Anterior cingulate cortex (tissue), 58 donors: ENCODE measurements around the gene SRGAP2B.
"Not testable (repeated sequence)": the region's sequence is repeated elsewhere in the genome, so short reads cannot be mapped to it uniquely, and the experiment has no call there.

Experiments used
- DNase-seq, 58 donors: peaks; one replicate each; lab custom pipeline; 2025; lab: John Stamatoyannopoulos, UW

Gene SRGAP2B

DNA sequence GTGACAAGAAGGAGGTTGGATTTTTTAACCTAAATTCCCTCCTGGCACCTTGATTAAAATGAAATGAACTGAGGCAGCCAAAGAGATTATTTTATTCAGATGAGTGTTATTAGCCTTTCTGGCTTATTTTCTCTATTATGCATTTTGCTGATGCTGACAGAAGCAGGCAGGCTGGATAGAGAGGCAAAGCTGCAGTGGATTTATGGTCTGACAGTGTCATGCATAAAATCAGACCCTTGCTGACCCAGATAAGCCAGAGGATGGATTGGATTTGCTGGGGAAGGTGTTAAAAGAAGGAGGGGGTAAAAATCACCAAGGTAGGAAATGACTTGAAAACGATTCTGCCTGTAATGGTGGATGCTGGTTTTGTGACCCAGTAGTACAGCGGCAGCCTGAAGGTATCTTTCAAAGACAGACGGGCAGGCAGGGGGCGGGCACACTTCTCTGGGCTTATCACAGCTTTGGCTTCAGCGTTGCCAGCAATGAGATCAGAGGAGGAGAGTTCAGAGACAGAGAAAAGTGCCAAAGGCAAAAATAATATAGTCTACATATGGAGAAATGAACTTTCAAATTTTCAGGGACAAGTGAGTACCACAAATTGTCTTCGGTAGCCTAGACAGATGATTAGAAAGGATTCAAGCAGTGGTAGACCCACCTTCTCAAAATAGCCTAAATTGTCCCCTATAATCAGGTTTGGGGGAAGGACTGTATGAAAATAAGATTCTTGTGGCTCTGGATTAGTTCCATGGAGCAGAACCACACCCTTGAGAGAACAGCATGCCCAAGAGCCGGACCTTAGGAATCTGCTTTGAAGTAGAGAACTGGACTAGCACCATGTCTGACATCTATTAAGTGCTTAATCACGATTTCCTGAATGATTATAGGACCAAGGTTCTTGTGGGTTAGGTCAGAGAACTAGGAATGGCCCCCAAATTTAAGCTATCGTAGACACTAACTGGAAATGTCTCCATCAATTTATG, 133.2 kb downstream of the SRGAP2B start:
- not testable (repeated sequence) for DNase-seq

DNA sequence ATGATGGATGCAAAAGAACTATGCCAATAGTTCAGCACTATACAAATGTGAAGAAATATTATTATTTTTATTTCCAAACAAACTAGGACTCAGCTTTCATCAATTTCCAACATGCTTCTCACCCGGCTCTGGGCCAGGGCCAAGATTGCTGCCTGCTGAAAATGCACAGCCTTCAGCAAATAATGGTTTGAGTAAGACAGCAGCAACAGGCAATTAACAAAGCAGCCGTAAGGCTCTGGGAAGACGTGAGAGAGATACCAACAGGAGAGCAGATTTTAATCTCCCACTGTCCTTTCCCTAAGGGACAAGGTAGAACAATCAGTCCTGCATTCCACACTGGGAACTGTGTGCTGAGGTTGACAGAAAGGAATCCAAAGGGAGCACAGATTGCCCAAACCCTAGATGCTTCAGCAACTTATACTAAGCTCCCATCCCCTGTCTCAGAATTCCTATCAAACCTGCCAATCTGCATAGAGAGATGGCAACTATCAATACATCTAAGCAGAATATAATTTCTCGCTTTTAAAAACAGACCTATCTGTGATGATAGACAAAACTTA, 134.1 kb downstream of the SRGAP2B start:
- not testable (repeated sequence) for DNase-seq

DNA sequence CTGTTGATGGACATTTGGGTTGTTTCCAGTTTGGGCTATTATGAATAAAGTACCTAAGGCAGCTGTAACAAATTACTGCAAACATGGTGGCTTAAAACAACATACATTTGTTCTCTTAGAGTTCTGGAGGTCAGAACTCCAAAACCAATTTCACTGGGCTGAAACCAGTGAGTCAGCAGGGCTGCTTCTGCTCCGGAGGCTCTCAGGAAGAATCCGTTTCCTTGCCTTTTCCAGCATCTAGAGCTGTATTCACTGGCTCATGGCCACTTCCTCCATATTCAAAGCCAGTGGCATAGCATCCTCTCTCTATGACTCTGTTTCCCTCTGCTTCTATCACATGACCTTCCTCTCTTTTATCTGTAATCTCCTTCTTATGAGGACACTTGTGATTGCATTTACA, 146.7 kb downstream of the SRGAP2B start:
- not testable (repeated sequence) for DNase-seq

DNA sequence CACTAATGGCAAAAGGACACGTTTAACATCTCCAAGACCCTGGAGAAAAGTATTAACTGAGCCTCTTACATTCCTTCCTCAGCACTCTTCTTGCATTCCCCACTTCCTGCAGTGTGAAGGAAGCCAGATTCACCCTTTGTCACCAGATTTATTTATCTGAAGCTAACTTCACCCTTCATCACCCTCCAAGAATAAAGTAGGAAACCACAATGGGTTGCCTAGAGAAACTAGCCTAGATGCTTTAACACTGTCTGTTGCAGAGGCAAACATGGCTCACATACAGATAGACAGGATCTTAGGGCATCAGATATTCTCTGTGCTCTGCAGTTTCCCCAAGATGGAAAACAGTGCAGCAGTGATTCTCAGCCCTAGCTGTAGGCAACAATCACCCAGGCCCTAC, 147.6 kb downstream of the SRGAP2B start:
- DNase-seq = not testable (repeated sequence)

DNA sequence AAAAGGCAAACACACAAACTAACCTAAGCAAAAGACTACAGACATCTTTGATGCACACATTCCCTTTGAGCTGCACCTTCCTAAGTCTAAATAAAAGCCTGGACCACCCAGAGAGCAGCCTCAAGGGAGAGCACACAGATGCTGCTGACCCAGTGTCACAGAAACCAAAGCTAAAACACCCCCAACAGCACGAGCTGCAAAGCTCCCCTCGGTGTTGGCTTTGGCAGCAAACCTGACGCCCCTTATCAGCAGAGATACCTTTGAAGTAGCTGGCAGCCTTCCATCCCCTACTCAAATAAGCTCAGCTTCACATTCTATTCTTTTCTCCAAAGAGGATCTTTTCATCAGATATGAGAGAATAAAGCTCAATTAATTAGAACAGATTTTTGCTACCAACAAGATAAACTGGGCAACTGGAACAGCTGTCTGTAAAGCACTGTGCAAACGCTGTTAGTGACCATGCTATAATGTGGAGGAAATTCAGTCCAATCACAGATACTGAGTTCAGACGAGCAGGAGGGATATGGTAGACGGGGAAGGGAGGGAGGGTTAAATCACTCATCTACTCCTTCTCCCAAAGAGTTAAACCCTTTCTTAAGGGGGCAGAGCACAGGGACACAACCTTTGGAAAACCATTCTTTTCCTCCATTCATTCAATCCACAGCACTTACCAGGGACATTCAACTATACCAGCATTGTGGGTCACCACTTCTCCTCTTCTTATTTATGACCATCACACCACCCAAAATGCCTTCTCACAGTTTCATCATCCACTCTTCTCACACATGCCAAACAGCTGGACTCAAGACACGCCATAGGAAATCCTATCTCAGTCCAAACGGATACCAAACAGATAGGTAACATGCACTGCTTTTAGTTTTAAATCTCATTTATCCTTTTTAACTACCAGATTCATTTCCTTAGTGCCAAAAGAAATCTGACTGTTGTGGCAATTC, 148.3 kb downstream of the SRGAP2B start:
- not testable (repeated sequence) for DNase-seq

DNA sequence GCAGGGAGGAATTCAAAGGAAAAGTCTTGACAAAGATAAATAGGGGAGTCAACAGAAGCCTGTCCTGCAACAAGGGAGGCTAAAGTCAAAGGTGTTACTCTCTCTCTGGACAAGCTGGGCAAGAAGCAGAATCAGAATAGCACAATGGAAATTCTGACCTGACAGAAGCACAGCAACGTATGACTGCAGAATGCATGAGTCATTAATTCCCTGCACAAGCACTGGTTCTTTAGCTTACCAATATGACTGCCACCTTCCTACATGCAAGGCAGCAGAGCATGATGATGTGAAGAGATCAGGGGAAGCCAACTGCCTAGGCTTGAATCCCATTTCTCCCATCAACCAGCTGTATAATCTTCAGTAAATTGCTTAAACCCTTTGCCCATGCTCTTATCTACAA, 153.4 kb downstream of the SRGAP2B start:
- DNase-seq = not testable (repeated sequence)

DNA sequence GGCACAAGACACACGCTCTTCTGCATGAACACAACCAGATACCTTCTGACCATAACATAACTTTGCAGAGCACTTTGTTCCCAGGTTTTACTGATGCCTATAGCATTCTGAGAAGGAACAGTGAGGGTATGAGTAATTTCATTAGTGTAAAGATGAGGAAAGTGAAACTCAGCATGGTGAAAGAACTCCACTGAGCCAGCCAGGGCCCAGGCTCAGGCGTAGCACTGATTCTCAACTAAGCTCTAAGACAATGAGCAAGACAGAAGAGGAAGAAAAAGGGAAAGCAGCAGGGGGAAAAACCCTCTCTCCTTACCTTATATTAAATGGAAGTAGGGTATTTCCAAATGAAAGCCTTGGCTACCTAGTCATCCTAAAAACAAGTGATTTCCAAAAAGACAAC, 155.1 kb downstream of the SRGAP2B start:
- DNase-seq = not testable (repeated sequence)

DNA sequence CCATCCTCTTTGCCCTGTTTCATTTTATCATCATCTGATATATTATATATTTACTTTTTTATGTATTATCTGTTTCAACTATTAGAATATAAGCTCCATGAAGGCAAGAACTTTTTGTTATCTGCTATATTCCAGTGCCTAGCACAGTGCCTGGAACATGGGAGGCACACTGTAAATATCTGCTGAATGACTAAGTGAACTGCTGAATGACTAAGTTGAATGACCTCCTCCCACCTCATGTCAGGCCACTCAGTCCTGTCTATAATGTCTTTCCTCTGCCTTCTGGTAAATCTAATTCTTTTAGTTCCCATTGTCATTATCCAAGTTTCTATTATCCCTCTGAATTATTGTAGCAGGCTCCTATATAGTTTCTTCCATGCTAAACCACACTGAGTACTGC, 156.5 kb downstream of the SRGAP2B start:
- DNase-seq = not testable (repeated sequence)

DNA sequence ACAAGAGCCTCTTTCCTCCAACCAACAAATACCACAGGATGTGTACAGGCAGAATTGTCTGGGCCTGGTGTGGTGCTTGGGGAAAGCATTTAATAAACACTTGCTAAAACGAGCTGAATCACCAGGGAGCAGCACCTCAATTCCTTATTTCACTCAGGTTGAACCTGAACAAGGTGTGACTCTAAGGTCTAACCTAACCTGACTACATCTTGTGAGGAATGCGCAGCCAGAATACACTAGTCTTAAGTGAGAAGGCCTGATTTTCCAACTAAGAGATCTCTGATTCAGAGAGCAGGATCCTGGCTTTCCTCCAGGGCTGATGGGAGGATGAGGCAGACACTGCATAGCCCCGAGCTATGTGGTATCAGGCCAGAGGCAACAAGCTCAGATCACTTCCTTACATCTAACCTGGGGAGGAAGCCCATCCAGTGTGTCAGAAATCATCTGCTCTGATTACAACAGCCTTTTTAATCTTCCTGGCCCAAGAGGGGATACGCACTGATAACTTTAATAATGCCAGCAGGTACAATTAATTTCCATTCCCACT, 158.9 kb downstream of the SRGAP2B start:
- DNase-seq = not testable (repeated sequence)

DNA sequence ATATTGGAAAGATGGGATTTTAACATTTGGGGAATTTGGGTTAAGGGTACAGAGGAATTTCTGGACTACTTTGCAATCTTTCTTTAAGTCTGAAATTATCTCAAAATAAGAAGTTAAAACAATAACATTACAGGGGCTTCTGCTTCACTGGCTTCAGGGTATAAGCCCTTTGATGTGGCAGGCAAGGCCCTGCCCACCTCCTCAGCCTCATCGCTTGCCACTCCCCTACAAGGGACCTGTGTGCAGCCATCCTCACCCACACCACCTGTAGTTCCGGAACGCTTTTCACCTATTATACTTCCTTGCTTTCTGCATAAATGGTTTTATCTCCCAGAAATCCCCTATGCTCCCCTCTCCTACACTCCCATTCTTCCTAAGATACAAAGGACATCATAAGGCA, 159.8 kb downstream of the SRGAP2B start:
- DNase-seq = not testable (repeated sequence)

DNA sequence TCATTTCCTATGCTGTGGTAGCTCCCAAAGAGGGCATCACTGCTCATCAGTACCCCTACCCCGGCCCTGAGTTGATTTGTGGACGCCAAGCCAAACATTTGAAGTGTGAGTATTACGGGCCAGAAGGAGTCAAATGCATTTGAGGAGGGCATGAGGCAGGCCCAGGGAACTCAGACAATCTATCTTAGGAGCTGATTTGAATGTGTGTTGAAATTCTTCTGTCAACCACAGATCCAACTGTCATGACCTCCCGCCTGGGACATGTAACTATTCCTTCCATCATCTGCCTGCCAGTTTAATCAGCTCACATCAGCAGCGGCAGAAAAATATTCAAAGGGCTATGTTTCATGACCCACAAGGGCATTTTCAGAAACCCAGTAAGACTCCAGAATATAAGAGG, 162.1 kb downstream of the SRGAP2B start:
- not testable (repeated sequence) for DNase-seq

DNA sequence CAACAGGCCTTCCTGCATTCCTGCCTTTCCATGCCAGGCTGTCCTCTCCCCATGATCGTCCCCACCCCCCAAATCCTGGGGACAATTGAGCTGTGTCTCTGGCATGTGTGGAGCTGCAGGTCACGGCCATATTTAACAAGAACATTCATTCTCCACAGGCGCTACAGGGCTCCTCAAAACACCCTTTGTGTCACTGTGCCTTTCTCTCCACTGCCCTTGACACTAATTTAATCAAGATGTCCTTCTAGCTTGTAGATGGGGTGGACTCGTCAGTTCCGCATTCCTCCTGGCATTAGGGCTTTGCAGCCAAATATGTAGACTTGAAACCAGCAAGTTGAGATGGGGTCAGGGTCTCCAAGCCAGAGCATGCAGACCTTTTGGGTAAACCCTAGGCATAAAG, 163.0 kb downstream of the SRGAP2B start:
- DNase-seq = not testable (repeated sequence)

DNA sequence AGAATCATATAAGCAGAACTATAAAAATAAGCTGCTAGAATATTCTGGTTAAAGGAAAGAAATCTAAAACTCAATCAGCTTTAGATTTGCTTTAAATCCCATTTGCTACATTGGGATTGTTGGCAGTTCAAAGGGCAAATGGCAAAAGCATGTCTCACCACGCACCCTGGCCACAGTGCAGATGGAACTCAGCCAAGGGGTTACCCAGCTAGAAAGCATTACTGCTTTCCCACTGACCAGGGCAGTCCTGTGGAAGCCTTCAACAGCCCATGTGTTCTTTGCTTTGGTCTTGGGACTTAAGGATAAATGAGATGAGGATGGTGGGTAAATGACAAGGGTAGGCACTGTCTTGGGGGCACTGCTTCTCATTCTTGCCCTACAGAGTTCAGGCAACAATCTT, 163.6 kb downstream of the SRGAP2B start:
- DNase-seq = not testable (repeated sequence)

DNA sequence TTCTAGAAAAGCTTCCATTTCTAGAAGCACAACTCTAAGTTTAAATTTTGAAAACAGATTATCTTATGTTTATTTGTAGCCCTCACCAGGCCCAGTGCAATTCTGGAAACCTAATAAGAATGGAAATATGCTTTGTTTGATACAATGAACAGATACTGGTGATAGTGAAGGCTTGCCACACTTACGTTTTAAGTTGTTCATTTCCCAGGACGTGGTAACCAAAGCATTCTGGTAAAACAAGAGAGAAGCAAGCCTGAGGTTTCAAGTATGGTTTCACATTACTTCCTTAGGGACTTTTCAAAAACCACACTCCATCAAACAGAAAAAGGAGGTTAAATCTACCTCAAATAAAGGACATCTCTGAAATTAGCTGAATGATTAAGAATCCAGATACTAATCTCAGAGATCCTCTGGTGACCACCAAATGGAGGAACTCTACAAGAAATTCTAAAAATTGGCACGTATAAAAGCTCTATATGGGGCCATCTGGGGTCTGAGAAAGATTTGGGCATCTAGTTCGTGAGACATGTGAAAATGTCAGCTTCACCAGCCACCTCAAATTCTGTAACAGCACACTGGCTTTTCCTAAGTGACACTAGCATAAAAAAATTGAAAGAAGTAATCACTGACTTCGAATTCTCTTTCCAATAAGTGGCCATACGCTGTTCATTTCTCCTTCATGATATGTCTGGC, 164.9 kb downstream of the SRGAP2B start:
- DNase-seq = not testable (repeated sequence)

DNA sequence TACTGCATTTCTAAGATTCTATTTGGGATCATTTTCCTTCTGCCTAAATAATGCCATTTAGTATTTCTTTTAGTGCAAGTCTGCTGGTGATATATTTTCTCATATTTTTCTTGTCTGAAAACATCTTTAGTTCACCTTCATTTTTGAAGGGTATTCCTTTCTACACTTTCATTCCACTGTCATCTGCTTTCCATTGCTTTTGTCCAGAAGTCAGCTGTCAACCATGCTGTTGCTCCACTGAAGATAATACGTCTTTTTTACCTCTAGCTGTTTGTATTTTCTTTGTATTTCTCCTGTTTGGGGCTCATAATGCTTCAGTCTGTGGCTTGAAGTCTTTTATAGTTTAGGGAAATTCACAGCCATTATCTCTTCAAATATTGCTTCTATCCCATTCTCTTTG, 167.8 kb downstream of the SRGAP2B start:
- DNase-seq = not testable (repeated sequence)

DNA sequence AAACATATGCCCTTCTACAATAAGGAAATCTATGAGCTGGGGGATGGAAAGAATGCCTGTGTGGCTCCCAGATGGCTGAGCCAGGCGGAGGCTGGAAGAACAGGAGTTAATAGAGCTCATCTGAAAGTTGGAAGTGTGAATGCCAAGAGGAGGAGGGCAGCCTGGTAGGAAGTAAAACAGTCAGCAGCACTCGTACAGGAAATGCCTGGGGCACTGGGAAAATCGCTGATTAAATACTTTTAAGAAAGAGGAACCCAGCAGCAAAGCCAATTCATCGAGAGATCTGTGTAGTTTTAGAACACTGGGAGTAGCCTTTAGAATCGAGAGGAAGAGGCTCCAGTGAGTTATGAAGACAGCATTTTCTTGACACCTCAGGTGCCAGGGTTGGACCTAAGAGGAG, 171.5 kb downstream of the SRGAP2B start:
- not testable (repeated sequence) for DNase-seq

DNA sequence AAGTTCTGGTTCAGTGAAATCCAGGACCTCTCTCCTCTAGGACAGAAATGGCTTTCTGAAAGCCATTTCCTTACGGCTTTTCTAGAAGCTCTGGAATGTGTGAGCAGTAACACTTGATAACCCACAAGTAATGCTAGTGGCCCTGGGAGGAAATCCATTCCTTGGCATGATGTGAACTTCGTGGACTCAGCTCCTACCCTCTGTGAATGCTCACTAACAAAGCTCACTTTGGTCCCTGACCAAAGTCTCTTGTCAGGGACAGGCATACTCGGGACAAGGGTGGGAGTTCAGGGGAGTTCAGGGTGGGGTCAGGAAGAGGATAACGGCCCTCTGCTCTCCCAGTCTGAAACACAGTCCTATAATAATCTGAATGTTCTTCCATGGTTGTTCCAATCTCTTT, 172.3 kb downstream of the SRGAP2B start:
- not testable (repeated sequence) for DNase-seq

DNA sequence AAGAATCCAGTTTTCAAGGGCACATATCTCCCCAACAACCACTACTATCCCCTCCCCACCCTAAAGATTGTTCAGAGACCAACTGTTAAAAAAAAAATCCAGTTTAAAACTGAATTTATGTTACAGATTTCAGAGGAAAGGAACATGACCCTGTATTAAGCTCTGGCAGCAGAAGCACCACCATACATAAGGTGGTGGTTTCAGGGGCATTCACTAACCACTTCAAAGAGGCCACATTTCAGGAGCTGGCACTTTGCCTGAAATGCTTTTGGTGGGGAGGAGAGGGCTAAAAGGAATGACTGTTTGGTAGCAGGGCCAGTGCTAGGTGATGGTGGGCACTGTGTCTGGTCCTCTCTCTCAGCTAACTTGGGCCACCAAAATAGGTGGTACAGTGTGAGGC, 176.0 kb downstream of the SRGAP2B start:
- DNase-seq = not testable (repeated sequence)

DNA sequence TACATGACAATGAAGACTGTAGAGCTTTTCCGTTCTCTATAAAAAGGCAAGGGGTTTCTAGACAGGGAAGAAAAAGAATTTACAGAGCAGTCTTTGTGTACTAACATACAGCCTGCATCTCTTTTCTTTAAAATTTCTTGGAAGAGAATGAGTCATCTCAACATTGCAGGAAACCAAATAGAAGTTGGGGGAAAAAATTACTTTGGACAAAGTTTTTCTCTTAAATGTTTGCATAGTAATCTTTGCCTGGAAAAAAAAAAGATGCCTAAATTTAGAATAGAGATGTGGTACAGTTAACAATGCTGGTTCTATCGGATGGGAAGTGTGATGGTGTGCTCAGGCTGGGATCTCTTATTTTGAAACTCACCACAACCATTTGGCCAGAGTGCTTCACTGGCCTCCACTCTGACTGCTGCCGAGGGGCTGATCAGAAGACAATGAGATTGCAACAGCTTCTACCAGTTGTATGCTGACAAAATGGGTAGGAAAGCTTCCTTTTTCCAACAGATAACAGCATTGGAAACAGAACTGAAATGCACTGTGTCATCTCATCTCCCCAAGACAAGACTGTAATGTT, 177.0 kb downstream of the SRGAP2B start:
- DNase-seq = not testable (repeated sequence)
